HepG2 (cell line): ENCODE results near the gene YIPF2. TPM values are rescaled to one million over a fixed set of nuclear protein-coding genes. Genes with fewer than 3 reads are reported as not detected.

Experiments
- CCDC6 ChIP-seq: sonication (generic); formaldehyde crosslinking; IDR thresholded peaks from 2 replicates; pipeline ENCODE4 v1.8.1; 2022; ENCODE audit warnings: mild to moderate bottlenecking, missing genetic modification reagents, moderate library complexity
- MTF2 ChIP-seq: sonication (generic); formaldehyde crosslinking; IDR thresholded peaks from 2 replicates; pipeline ENCODE4 v1.5.0; 2020; ENCODE audit warnings: missing genetic modification reagents, borderline replicate concordance
- NCOA1 ChIP-seq: sonication (generic); formaldehyde crosslinking; IDR thresholded peaks from 2 replicates; pipeline ENCODE4 v1.9.0; 2021; ENCODE audit warnings: missing genetic modification reagents
- NR2C2 ChIP-seq: sonication (generic); formaldehyde crosslinking; IDR thresholded peaks from 2 replicates; pipeline ENCODE4 v1.4.0; 2020; ENCODE audit warnings: missing genetic modification reagents, mild to moderate bottlenecking, moderate library complexity, borderline replicate concordance
- POLR2AphosphoS2 ChIP-seq: IDR thresholded peaks from 2 replicates; pipeline ENCODE4 v1.6.1; 2011; ENCODE audit warnings: low read depth, low read length, improper control_type of control experiment
- RAD21 ChIP-seq: fragments of 450-650 bp; formaldehyde crosslinking; IDR thresholded peaks from 2 replicates; pipeline ENCODE4 v1.5.0; 2020; ENCODE audit warnings: mild to moderate bottlenecking
- SP140L ChIP-seq: sonication (generic); formaldehyde crosslinking; IDR thresholded peaks from 2 replicates; pipeline ENCODE4 v1.4.0; 2020; ENCODE audit warnings: missing genetic modification reagents, borderline replicate concordance
- STAG1 ChIP-seq: sonication (generic); formaldehyde crosslinking; IDR thresholded peaks from 2 replicates; pipeline ENCODE4 v1.4.0; 2020; ENCODE audit warnings: missing genetic modification reagents
- TEAD2 ChIP-seq: sonication (generic); formaldehyde crosslinking; IDR thresholded peaks from 2 replicates; pipeline ENCODE4 v1.9.0; 2021; ENCODE audit warnings: missing genetic modification reagents
- ZNF432 ChIP-seq: sonication (generic); formaldehyde crosslinking; IDR thresholded peaks from 2 replicates; pipeline ENCODE4 v1.5.0; 2020; ENCODE audit warnings: missing genetic modification reagents, mild to moderate bottlenecking, borderline replicate concordance
- ZNF562 ChIP-seq: sonication (generic); formaldehyde crosslinking; IDR thresholded peaks from 2 replicates; pipeline ENCODE4 v1.8.0; 2022; ENCODE audit warnings: missing genetic modification reagents, borderline replicate concordance
- ZSCAN25 ChIP-seq: sonication (generic); formaldehyde crosslinking; IDR thresholded peaks from 2 replicates; pipeline ENCODE4 v1.8.0; 2022; ENCODE audit warnings: mild to moderate bottlenecking, missing genetic modification reagents
- polyA plus RNA-seq, 8 experiments: library from polyadenylated mRNA; depleted of rRNA in 3 of 8; stranded (reverse) in 7 of 8; unstranded in 1 of 8; fragments of >200 nt; fragmentation: Illumina TruSeq in 4 of 8; extraction: Trizol in 4 of 8; gene quantifications; 2 replicates each; pipeline versions ENCODE4 v1.2.1 to v1.2.3, GENCODE V29; 2011 to 2016; ENCODE audit warnings: low read depth in 4 of 8, missing spikeins in 1 of 8, mixed read lengths in 1 of 8; ENCODE audit not compliant: insufficient read depth in 1 of 8
- total RNA-seq, 5 experiments: library from RNA; depleted of rRNA; stranded (reverse); fragments of >200 nt; fragmentation: Illumina TruSeq; extraction: Trizol; gene quantifications; 2 replicates each; pipeline ENCODE4 v1.2.3, GENCODE V29; 2016; ENCODE audit warnings: low read depth in 1 of 5
- TF ChIP-seq, protein P1 (sequence below): conservative IDR thresholded peaks from 2 replicates; pipeline ENCODE4 v1.6.1; 2018; ENCODE audit warnings: missing genetic modification reagents
- TF ChIP-seq, protein P2 (sequence below): sonication (generic); formaldehyde crosslinking; IDR thresholded peaks from 2 replicates; pipeline ENCODE4 v1.5.1; 2020; ENCODE audit warnings: mild to moderate bottlenecking, moderate library complexity, missing genetic modification reagents
- TF ChIP-seq, protein P3 (sequence below): sonication (generic); formaldehyde crosslinking; IDR thresholded peaks from 2 replicates; pipeline ENCODE4 v1.4.0; 2020; ENCODE audit warnings: mild to moderate bottlenecking, missing genetic modification reagents
- TF ChIP-seq, protein P4 (sequence below): sonication (generic); formaldehyde crosslinking; IDR thresholded peaks from 2 replicates; pipeline ENCODE4 v1.4.0; 2020; ENCODE audit warnings: missing genetic modification reagents, mild to moderate bottlenecking, borderline replicate concordance
- TF ChIP-seq, protein P5 (sequence below): sonication (generic); formaldehyde crosslinking; IDR thresholded peaks from 2 replicates; pipeline ENCODE4 v1.4.0; 2020; ENCODE audit warnings: missing genetic modification reagents

Gene YIPF2
- total and polyA plus RNA-seq, 2 of the 13 experiments (the other 11 are each of a cell fraction or from before 2014, with no cell fraction given): 37.3 to 53.2 TPM

DNA sequence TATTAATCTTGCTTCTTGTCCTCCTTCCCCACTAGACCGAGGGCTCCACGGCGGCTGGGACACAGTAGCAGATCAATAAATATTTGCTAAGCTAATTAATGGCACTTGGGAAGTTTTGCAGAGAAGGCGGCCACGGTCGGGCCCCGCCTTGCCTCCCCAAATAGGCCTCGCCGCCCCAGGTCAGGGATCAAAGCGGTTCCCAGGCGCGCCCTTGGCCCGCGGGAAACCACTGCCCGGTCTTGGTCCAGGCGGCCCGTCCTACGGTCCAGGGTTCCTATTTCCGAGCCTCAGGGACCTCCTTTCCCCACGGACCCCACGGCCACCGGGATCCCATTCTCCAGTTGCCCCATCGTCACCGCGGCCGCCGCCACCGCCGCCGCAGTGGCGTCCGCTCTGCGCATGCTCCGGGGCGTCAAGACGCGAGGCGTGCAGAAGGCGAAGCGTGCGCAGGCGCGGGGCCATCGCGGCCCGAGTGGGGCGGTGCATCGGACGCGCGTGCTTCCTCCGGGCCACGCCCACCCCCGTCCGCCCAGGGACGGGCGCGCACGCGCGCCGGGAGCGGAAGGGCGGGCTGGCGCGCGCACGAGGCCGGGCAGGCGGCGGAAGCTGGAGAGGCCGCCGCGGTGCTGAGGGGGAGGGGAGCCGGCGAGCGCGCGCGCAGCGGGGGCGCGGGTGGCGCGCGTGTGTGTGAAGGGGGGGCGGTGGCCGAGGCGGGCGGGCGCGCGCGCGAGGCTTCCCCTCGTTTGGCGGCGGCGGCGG lies 32.1 kb upstream of the YIPF2 start, which contains the start of gene SMARCA4 (continued):
- TF ChIP-seq, protein P1, sequence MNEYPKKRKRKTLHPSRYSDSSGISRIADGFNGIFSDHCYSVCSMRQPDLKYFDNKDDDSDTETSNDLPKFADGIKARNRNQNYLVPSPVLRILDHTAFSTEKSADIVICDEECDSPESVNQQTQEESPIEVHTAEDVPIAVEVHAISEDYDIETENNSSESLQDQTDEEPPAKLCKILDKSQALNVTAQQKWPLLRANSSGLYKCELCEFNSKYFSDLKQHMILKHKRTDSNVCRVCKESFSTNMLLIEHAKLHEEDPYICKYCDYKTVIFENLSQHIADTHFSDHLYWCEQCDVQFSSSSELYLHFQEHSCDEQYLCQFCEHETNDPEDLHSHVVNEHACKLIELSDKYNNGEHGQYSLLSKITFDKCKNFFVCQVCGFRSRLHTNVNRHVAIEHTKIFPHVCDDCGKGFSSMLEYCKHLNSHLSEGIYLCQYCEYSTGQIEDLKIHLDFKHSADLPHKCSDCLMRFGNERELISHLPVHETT (CRISPR knock-in tag): peak; percentile 44
- peak; percentile 30; the same call in 1 of the 2 replicates for TF ChIP-seq NR2C2 (CRISPR knock-in tag)
- TF ChIP-seq, protein P2, sequence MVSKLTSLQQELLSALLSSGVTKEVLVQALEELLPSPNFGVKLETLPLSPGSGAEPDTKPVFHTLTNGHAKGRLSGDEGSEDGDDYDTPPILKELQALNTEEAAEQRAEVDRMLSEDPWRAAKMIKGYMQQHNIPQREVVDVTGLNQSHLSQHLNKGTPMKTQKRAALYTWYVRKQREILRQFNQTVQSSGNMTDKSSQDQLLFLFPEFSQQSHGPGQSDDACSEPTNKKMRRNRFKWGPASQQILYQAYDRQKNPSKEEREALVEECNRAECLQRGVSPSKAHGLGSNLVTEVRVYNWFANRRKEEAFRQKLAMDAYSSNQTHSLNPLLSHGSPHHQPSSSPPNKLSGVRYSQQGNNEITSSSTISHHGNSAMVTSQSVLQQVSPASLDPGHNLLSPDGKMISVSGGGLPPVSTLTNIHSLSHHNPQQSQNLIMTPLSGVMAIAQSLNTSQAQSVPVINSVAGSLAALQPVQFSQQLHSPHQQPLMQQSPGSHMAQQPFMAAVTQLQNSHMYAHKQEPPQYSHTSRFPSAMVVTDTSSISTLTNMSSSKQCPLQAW (CRISPR knock-in tag): peak; percentile 41; the same call in 1 of the 2 replicates
- no peak for TF ChIP-seq ZNF562 (CRISPR knock-in tag)
- TF ChIP-seq MTF2 (CRISPR knock-in tag): no peak
- no peak for TF ChIP-seq NCOA1 (CRISPR knock-in tag)
- TF ChIP-seq POLR2AphosphoS2: no peak
- TF ChIP-seq, protein P3, sequence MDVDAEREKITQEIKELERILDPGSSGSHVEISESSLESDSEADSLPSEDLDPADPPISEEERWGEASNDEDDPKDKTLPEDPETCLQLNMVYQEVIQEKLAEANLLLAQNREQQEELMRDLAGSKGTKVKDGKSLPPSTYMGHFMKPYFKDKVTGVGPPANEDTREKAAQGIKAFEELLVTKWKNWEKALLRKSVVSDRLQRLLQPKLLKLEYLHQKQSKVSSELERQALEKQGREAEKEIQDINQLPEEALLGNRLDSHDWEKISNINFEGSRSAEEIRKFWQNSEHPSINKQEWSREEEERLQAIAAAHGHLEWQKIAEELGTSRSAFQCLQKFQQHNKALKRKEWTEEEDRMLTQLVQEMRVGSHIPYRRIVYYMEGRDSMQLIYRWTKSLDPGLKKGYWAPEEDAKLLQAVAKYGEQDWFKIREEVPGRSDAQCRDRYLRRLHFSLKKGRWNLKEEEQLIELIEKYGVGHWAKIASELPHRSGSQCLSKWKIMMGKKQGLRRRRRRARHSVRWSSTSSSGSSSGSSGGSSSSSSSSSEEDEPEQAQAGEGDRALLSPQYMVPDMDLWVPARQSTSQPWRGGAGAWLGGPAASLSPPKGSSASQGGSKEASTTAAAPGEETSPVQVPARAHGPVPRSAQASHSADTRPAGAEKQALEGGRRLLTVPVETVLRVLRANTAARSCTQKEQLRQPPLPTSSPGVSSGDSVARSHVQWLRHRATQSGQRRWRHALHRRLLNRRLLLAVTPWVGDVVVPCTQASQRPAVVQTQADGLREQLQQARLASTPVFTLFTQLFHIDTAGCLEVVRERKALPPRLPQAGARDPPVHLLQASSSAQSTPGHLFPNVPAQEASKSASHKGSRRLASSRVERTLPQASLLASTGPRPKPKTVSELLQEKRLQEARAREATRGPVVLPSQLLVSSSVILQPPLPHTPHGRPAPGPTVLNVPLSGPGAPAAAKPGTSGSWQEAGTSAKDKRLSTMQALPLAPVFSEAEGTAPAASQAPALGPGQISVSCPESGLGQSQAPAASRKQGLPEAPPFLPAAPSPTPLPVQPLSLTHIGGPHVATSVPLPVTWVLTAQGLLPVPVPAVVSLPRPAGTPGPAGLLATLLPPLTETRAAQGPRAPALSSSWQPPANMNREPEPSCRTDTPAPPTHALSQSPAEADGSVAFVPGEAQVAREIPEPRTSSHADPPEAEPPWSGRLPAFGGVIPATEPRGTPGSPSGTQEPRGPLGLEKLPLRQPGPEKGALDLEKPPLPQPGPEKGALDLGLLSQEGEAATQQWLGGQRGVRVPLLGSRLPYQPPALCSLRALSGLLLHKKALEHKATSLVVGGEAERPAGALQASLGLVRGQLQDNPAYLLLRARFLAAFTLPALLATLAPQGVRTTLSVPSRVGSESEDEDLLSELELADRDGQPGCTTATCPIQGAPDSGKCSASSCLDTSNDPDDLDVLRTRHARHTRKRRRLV: no peak
- TF ChIP-seq TEAD2 (CRISPR knock-in tag): no peak
- no peak for TF ChIP-seq SP140L
- TF ChIP-seq ZNF432: no peak; the same call in 1 of the 2 replicates
- TF ChIP-seq, protein P4, sequence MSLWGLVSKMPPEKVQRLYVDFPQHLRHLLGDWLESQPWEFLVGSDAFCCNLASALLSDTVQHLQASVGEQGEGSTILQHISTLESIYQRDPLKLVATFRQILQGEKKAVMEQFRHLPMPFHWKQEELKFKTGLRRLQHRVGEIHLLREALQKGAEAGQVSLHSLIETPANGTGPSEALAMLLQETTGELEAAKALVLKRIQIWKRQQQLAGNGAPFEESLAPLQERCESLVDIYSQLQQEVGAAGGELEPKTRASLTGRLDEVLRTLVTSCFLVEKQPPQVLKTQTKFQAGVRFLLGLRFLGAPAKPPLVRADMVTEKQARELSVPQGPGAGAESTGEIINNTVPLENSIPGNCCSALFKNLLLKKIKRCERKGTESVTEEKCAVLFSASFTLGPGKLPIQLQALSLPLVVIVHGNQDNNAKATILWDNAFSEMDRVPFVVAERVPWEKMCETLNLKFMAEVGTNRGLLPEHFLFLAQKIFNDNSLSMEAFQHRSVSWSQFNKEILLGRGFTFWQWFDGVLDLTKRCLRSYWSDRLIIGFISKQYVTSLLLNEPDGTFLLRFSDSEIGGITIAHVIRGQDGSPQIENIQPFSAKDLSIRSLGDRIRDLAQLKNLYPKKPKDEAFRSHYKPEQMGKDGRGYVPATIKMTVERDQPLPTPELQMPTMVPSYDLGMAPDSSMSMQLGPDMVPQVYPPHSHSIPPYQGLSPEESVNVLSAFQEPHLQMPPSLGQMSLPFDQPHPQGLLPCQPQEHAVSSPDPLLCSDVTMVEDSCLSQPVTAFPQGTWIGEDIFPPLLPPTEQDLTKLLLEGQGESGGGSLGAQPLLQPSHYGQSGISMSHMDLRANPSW (CRISPR knock-in tag): no peak
- TF ChIP-seq STAG1: no peak
- TF ChIP-seq, protein P5, sequence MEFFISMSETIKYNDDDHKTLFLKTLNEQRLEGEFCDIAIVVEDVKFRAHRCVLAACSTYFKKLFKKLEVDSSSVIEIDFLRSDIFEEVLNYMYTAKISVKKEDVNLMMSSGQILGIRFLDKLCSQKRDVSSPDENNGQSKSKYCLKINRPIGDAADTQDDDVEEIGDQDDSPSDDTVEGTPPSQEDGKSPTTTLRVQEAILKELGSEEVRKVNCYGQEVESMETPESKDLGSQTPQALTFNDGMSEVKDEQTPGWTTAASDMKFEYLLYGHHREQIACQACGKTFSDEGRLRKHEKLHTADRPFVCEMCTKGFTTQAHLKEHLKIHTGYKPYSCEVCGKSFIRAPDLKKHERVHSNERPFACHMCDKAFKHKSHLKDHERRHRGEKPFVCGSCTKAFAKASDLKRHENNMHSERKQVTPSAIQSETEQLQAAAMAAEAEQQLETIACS: peak; percentile 93
- no peak; the same call in 1 of the 2 replicates for TF ChIP-seq RAD21 (CRISPR knock-in tag)
- peak; percentile 71; the same call in 1 of the 2 replicates for TF ChIP-seq CCDC6 (CRISPR knock-in tag)
- TF ChIP-seq ZSCAN25: peak; percentile 64; the same call in 1 of the 2 replicates
